Caki2 (cell line): Measurements from ENCODE around the gene YWHAB. TPM values are rescaled to one million over a fixed set of nuclear protein-coding genes. Genes with fewer than 3 reads are reported as not detected.

ENCODE experiments used
- DNase-seq: peaks from one replicate; pipeline ENCODE4 v3.0.0-alpha.2; 2015; ENCODE audit warnings: low read depth
- in situ Hi-C: cut with HindIII; loops from 2 replicates; pipeline ENCODE4 v1.10.0; 2016; ENCODE audit warnings: low sequenced_read_pairs, low pct_unique_long_range_greater_than_20kb, mixed read lengths
- total RNA-seq: library from RNA; depleted of rRNA; stranded (reverse); fragments of >200 nt; shearing (Covaris generic); gene quantifications from 2 replicates; pipeline ENCODE4 v1.2.3, GENCODE V29; 2014; ENCODE audit warnings: low replicate concordance

The YWHAB gene
- total RNA-seq, 1 experiment from 2014 or later = 115 TPM

DNA sequence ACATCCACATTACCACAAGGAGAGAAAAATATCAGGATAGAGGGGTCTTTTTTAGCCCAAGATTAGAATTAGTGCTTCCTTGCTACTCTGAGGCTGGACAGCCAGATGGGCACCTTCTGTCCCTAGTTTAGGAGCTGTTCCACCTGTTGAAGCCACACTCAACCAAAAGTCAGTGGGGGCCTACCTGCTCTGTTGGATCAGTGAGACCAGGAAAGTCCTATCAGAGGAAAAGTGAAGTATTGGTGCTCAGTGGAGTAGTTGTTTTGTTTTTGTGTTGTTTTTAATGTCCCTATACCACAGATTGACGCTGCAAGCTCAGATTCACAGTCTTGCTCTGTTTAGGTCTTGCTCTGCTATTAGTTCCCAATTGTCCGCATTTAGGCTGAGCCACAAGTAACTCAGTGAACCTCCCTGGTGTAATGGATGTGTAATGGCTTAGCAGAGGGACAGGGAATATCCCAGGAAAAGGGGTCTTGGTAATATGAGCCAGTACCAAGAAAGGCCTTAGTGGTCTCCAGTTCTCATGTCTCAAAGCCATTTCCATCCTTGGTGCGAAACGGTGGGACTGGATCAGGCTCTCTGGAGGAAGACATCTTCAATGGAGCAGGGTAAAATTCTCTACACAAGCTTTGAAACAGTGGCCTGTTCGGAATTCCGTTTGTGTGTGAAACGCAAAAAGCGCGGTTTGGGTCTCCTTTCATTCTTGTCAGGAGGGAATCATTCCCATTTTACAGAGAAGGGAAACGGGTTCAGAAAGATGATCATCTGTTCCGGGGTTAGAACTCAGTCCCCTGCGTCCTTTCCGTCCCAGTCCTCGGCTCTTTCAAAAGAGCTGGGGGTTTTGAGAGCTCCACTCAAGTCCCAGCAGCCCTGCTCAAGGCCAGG is 23.7 kb downstream of the YWHAB start:
- no peak for DNase-seq
- in situ Hi-C loops = no loop called here

DNA sequence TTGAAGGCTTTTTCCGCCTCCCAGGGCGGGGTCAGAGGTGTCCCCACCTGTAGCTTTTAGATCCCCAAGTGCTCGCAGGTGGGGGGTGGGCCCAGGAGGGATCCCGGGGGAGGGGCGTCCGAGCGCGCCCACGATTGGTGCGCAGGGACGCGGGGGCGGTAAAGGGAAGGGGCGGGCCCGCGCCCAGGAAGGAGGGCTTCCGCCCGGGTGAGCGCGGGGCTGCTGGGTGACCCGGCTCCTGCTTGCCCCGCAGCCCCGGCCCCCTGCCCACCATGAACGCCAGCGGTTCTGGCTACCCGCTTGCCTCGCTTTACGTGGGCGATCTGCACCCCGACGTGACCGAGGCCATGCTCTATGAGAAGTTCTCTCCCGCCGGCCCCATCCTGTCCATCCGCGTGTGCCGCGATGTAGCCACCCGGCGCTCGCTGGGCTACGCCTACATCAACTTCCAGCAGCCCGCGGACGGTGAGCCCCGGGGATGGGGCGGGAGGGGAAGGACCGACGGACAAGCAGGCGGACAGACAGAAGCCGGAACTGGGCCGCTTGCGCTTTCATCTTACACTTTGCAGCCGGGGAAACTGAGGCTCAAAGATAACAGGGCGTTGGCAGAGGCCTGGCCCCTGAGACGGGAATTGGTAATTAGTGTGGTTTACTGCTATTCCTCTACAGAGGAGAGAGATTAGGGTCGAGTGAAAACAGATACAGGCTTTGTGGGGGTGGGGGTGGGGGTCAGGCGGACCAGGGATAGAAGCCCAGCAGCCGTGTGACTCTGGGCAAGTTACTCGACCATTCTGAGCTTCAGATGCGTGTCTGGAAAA is 24.6 kb downstream of the YWHAB start, which contains the start of gene PABPC1L:
Gene PABPC1L, plus strand, starts transcription at position 189 of the 818 bp plus-strand sequence. Its CDS starts 84 bp downstream, at position 273.
- in situ Hi-C loops = no loop called here
- DNase-seq = peak; percentile 72

DNA sequence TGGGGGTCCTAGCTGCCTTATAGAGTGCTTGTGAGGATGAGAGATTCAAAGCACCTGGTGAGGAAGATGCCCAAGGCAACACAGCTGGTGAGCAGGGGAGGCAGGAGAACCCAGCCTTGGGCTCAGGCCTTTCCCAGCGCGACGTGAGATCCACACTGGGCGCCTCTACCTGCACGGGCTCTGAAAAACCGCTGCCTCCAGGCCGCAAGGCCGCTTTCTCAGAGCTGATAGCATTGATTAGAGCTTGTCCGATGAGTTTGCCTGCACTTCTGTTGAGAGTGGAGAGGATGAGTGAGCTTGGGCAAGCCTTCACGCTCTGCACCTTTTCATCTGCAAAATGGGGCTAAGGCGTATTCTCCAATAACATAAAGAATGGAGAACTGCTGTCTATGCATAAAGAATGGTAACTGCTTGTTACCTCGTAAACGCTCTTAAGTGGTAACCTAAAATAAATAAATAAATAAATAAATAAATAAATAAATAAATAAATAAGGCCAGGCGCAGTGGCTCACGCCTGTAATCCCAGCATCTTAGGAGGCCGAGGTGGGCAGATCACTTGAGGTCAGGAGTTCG is 25.3 kb downstream of the YWHAB start:
- DNase-seq = peak; percentile 45
- in situ Hi-C loops = no loop called here

DNA sequence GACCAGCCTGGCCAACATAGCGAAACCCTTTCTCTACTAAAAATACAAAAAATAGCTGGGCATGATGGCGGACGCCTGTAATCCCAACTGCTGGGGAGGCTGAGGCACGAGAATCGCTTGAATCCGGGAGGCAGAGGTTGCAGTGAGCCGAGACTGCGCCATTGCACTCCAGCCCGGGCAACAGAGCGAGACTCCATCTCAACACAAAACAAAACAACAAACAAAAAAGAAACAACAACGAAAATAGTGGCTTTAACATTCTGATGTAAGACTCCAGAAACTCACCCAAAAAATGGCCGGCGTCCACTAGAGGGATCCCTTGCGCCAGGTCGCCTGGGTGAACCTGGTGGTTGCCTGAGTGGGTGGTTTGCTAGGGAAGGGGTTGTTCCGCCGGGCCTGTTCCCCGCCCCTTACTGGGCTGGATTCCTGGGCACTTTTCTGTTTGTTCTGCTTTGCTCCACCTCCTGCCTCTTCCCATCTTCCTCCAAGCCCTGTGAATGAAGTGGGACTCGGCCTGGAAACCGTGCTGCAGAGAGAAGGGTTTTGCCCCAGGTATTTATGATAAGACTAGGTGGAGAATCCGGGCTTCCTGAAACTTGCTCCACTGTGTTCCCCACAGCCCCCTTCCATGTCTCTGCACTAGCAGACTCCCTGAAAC is 25.9 kb downstream of the YWHAB start:
- peak; percentile 90 for DNase-seq
- in situ Hi-C loops = no loop called here

DNA sequence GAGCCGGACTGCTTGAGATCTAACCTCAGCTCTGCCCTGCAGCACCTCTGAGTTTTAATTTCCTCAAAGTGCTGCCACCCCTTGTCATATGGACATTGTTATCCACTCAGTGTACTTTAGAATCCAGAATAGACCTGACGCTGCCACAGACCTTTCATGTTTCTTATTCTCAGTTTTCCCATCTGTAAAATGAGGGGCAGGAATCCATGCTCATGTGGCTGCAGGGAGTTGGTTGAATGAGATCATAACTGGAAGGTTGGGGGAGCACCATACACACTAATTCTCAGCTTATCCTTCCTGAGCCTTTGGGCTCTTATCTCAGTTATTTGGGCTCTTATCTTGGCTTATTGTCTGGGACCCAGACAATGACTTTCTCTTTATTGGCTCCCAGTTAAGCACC is 26.7 kb downstream of the YWHAB start:
- no peak for DNase-seq
- in situ Hi-C loops = no loop called here

DNA sequence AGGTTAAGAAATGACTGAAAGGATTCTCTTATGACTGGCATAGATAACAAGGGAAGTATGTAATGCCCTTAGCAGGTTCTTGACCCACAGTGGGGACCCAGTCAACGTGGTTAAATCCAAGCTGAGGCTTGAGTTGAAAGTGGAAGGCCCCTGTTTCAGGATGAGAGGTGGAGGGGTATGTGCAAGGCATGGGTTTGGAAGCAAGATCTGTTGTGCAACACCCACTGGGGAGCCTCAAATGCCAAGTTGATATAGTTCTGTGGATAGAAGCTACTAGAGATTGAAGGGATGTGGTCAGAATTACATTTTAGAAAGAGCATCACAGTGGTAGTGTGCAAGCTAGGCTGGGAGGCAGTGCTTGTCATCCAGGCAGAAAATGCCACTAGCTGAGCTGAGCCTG is 29.4 kb downstream of the YWHAB start:
- in situ Hi-C loops = no loop called here
- no peak for DNase-seq

DNA sequence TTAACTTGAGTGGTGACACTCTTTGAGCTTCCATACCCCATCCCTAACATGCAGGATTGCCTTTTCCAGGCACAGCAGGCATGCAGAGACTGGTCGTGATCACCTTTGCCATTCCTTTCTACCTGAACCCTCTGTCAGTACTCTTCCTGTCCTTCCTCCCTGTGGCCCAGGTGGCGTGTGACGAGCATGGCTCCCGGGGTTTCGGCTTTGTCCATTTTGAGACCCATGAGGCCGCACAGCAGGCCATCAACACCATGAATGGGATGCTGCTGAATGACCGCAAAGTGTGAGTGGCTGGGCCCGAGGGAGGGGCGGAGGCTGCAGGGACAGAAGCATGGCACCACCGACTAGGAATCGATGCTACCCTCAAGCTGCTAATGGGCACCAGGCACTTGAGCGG is 31.1 kb downstream of the YWHAB start:
- no peak for DNase-seq
- in situ Hi-C loops = no loop called here

DNA sequence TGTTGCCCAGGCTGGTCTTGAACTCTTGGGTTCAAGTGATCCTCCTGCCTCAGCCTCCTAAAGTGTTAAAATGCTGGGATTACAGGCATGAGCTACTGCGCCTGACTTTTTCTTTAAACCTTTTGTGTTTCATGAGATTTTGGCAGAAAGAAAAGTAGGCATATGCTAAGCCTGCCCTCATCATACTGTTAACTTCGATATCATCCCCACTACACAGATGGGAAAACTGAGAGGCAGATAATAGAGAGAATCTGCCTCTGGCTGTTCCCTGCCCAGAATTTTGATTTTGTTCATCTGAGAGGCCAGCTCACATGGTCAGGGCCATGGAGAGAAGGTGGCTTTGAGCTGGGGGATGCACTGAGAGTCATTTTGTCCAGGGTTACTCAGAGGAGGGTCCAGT is 31.9 kb downstream of the YWHAB start:
- no peak for DNase-seq
- in situ Hi-C loops = no loop called here

DNA sequence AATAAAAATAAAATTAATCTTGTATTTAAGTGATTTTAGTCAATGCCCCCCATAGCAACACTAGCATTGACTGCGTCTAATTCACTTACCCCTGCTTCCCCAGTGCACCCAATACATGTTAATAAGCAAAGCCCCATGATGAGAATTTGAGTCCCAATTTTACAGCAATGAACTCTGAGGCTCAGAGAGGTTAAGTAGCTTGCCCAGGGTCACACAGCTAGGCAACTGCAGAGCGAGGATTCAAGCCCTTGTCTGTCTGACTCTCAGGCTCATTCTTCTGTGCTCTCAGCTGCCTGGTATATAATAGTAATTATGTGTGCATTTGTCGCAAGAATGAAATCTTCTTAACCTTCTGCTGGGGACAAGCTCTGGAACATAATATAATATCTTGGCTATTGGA is 32.8 kb downstream of the YWHAB start:
- no peak for DNase-seq
- in situ Hi-C loops = no loop called here

DNA sequence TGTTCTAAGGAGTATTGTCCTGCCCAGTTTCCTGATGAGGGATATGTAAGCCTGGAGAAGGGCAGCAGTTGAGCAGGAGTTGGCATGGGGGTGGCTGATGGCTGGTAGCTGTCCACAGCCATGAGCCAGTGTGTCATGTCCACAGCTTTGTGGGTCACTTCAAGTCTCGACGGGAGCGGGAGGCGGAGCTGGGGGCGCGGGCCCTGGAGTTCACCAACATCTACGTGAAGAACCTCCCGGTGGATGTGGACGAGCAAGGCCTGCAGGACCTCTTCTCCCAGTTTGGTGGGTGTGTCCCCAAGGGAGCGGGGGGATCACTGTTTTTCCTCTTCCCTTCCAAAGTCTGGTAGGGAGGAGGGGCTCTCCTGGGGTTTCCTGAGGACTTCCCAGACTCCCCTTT is 33.3 kb downstream of the YWHAB start:
- DNase-seq = no peak
- in situ Hi-C loops = no loop called here

DNA sequence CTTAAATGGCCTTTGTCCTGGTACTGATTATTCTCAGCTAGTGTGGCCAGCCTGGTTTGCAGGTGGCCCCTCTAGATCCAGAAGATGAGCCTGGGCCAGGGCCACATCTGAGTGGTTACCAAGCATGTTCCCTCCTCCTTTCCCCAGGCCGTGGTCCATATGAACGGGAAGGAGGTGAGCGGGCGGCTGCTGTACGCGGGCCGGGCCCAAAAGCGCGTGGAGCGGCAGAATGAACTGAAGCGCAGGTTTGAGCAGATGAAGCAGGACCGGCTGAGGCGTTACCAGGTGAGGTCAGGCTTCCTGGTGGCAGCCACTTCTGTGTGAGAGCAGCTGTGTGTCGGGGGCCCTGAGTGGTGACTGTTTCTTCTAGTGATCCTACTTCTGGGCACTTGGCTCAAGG is 35.9 kb downstream of the YWHAB start:
- in situ Hi-C loops = no loop called here
- no peak for DNase-seq

DNA sequence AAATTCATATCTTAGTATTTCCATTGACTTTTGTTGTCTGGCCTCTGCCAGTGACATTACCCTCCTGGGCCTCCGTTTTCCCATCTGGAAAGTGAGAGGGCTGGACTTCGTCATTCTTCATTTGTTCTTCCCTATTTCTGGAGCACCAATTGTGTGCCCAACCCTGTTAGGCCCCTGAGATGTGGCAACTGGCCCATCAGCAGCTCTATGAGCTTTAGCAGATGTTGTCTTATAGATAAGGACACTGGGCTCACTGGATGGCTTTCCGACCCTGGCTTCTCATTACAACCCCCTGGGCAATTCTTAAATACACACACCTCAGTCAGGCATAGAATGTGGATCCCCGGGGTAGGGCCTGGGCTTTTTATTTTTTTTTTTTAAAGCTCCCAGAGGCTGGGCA is 39.0 kb downstream of the YWHAB start:
- in situ Hi-C loops = no loop called here
- no peak for DNase-seq

DNA sequence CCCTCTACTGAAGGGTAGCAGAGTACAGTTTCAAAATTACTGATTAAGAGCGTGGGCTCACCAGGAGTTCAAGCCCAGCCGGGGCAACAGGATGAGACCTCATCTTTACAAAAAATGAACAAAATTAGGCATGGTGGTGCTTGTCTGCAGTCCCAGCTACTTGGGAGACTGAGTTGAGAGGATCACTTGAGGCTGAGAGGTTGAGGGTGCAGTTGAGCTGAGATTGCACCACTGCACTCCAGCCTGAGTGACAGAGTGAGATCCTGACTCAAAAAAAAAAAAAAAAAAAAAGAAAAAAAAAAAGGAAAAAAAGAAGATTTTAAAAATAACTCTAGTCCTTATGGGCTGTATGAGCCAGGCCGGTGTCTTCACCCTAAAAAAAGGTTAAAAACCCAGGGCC is 43.1 kb downstream of the YWHAB start:
- no peak for DNase-seq
- in situ Hi-C loops = no loop called here

DNA sequence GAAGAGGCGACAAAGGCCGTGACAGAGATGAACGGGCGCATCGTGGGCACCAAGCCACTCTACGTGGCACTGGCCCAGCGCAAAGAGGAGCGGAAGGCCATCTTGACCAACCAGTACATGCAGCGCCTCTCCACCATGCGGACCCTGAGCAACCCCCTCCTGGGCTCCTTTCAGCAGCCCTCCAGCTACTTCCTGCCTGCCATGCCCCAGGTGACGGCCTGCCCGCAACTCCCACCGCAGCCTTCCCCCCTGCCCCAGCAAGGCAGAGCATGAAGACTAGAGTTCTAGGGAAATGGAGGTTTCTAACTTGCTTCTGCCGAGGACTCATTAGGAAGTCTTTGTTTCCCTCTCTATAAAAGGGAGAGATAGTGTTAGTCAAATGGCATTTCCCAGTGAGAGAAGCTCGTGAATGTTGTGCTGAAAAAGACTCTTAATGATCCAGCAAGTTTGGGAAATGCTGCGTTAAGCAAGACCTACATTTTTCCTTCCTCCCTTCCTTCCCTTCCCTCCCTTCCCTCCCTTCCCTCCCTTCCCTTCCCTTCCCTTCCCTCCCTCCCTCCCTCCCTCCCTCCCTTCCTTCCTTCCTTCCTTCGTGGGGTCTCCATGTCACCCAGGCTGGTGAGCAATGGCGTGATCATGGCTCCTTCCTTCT is 45.1 kb downstream of the YWHAB start:
- in situ Hi-C loops = no loop called here
- no peak for DNase-seq

DNA sequence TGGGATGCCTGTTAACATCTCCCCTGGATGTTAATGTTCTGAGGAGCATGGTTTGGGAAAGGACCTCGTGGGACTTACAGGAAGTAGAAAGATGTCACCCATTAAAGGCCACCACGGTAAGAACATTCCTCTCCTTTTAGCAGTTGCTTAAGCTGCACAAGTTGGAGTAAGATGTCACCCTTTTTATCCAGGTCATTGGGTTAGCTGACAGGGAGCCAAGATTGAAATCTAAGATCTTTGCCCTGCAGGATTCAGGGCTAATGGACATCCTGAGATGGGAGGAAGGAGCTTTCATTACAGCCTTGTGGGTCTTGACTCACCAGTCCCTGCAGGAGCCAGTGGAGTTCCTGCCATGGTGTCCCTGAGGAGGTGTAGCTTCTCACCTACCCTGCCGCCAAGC is 46.4 kb downstream of the YWHAB start:
- no peak for DNase-seq
- in situ Hi-C loops = no loop called here

DNA sequence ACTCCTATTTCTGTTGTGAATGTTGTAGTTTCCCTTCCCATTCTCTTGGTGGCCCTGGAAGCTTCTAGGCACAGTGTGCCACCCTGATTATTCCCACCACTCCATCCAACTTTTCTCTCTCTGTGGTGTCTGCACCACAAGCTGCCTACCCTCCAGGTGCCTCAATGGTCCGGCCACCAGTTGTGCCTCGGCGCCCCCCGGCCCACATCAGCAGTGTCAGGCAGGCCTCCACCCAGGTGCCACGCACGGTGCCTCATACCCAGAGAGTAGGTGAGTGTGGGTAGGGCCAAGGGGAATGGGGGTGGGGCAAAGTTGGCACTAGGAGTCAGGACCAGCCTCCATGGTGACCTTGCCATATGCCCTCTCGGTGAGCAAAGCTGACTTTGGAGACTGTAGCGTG is 47.4 kb downstream of the YWHAB start:
- DNase-seq = no peak
- in situ Hi-C loops = no loop called here

DNA sequence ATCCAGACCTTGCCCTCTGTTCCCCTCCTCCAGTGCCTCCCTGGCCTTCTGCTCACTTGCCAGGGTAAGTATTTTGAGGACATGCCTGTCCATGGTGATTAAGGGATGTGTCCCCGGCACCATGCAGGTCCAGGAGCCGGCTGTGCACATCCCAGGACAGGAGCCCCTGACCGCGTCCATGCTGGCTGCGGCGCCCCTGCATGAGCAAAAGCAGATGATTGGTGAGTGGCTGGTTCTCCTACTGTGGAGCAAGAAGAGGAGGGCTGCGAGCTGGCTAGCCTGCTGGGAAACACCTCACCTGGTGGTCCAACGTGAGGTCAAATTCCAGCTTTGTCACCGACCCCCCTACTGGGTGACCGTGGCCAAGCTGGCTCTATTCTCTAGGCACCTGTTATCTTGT is 51.0 kb downstream of the YWHAB start:
- in situ Hi-C loops = no loop called here

DNA sequence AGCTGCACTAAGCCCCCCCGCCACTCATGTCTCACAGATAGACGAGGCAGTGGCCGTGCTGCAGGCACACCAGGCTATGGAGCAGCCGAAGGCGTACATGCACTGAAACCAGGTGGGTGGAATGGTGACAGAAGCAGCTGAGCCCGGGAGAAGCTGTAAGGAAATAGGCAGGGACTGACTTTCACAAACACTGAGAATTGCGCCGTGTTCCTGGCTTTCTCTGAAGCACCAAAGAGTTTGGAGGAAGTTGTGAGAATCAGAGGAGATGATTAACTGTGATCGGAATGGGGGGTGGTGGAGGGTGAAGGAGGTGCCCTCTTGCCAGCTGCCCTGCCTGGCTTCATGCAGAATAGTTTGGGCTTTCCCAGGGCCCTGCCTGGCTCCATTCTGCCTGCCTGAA is 53.1 kb downstream of the YWHAB start:
- in situ Hi-C loops = no loop called here
- no peak for DNase-seq

More for the DNA sequence above, 51.0 kb downstream of the YWHAB start:
- no peak for DNase-seq
